MCF 10A (cell line): ENCODE measurements around the gene PNMA5. TPM values are rescaled to one million over a fixed set of nuclear protein-coding genes. Genes with fewer than 3 reads are reported as not detected.
"Not testable (repeated sequence)": the region's sequence is repeated elsewhere in the genome, so short reads cannot be mapped to it uniquely, and the experiment has no call there.

Experiments used
- BruUV-seq: library from RNA; stranded (reverse); fragments of 400-500 nt; replicated peaks from 2 replicates; lab custom pipeline; 2021; lab: Mats Ljungman, UMichigan
- CTCF ChIA-PET: fragments of 300-600 bp; sonication (Branson Sonifier 250); formaldehyde crosslinking; extraction: SDS; loops from one replicate; lab custom pipeline; 2021; ENCODE audit warnings: antibody characterized with exemption, inconsistent platforms; lab: Yijun Ruan, JAX
- POLR2A ChIA-PET: fragments of 300-600, 350-650 bp; sonication (Branson Sonifier 250); formaldehyde crosslinking; extraction: SDS; loops from one replicate; lab custom pipeline; 2020; ENCODE audit warnings: antibody characterized with exemption, inconsistent platforms; lab: Yijun Ruan, JAX
- DNase-seq: peaks from one replicate; pipeline ENCODE4 v3.0.0-alpha.2; 2018; ENCODE audit not compliant: unreplicated experiment
- H3K27ac Mint-ChIP-seq: one replicate; pipeline ENCODE4 v1.8.0; 2022; ENCODE audit warnings: mild to moderate bottlenecking, low read depth, mixed read lengths; ENCODE audit not compliant: unreplicated experiment
- H3K27me3 Mint-ChIP-seq: one replicate; pipeline ENCODE4 v1.8.0; 2022; ENCODE audit warnings: mixed read lengths; ENCODE audit not compliant: insufficient read depth, unreplicated experiment
- H3K36me3 Mint-ChIP-seq: one replicate; pipeline ENCODE4 v1.8.0; 2022; ENCODE audit warnings: mild to moderate bottlenecking, moderate library complexity, mixed read lengths; ENCODE audit not compliant: insufficient read depth, unreplicated experiment
- H3K4me1 Mint-ChIP-seq: one replicate; pipeline ENCODE4 v1.8.0; 2022; ENCODE audit warnings: mixed read lengths; ENCODE audit not compliant: insufficient read depth, unreplicated experiment
- H3K4me3 Mint-ChIP-seq: one replicate; pipeline ENCODE4 v1.8.0; 2022; ENCODE audit warnings: mild to moderate bottlenecking, moderate library complexity, mixed read lengths; ENCODE audit not compliant: unreplicated experiment
- H3K9me3 Mint-ChIP-seq: one replicate; pipeline ENCODE4 v1.8.0; 2022; ENCODE audit warnings: mixed read lengths; ENCODE audit not compliant: unreplicated experiment
- intact Hi-C: fragments of 100-400 bp; cut with micrococcal nuclease; formaldehyde crosslinking; loops from 2 replicates; pipeline ENCODE4 v1.14.1; 2022
- total RNA-seq: library from RNA; stranded (reverse); gene quantifications from 2 replicates; pipeline ENCODE4 v1.2.3, GENCODE V29; 2022
- TF ChIP-seq, protein P1 (sequence below): fragments of 200-600 bp; IDR thresholded peaks from one replicate; pipeline ENCODE4 v1.8.0; 2022; ENCODE audit warnings: antibody characterized with exemption, mild to moderate bottlenecking; ENCODE audit not compliant: unreplicated experiment

Gene PNMA5
- total RNA-seq, 1 experiment from 2014 or later, result not detected

DNA sequence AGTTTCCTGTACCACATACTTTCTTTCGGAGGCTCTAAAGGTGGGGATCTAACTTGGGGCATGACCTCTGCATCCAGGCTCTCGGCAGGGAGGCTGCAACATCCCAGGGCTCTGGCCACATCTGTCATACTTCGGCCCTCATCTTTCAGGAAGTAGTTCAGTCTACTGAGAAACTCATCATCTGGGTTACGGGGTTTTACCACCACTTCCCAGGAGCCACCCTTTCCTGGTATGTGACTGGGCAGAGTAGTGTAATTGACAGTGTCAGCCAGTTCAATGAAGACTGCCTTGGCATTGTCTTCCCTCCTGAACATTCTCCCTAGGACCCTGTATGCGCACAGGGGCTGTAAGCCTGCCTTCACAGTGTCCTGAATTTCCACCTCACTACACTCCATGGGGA lies 2.8 kb downstream of the PNMA5 start:
- DNase-seq, result no peak
- POLR2A ChIA-PET, result interaction anchor here (0.6 kb wide), 1 partner anchor 646 kb away, joined by 3 read pairs; no protein-coding TSS in a partner anchor
- Mint-ChIP-seq H3K4me1 (no peaks in the 10 kb centered on the region), H3K27ac (no peak overlapping the region), H3K36me3 (peaks cover 5% of the 10 kb centered on the region), H3K4me3 (no peak overlapping the region), H3K9me3 (no peaks in the 10 kb centered on the region), H3K27me3 (no peaks in the 10 kb centered on the region)
- CTCF ChIA-PET, result interaction anchor here (0.5 kb wide), 1 partner anchor 9 kb away, joined by 4 read pairs; no protein-coding TSS in a partner anchor
- no TSS peak for BruUV-seq
- intact Hi-C loops, result no loop called here
- TF ChIP-seq, protein P1, sequence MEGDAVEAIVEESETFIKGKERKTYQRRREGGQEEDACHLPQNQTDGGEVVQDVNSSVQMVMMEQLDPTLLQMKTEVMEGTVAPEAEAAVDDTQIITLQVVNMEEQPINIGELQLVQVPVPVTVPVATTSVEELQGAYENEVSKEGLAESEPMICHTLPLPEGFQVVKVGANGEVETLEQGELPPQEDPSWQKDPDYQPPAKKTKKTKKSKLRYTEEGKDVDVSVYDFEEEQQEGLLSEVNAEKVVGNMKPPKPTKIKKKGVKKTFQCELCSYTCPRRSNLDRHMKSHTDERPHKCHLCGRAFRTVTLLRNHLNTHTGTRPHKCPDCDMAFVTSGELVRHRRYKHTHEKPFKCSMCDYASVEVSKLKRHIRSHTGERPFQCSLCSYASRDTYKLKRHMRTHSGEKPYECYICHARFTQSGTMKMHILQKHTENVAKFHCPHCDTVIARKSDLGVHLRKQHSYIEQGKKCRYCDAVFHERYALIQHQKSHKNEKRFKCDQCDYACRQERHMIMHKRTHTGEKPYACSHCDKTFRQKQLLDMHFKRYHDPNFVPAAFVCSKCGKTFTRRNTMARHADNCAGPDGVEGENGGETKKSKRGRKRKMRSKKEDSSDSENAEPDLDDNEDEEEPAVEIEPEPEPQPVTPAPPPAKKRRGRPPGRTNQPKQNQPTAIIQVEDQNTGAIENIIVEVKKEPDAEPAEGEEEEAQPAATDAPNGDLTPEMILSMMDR, result no peak

DNA sequence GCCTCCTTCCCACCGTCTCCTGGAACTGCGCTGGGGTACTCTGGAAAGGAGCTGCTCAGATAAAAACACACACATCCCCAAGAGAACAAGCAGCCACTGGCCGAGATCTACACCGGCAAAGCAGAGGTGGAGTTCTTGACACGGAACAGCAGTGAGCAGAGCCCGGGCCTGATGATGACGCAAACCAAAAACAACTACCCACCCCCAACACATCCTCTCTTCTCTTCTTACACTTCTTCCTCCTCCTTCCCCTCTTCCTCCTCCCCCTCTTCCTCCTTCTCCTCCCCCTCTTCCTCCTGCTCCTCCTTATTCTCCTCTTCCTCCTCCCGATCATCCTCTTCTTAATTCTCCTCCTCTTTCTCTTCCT lies 4.6 kb downstream of the PNMA5 start:
- Mint-ChIP-seq H3K9me3 (no peaks in the 10 kb centered on the region), H3K27me3 (no peaks in the 10 kb centered on the region), H3K4me3 (no peak overlapping the region), H3K27ac (no peak overlapping the region), H3K4me1 (no peaks in the 10 kb centered on the region), H3K36me3 (peaks cover 1% of the 10 kb centered on the region)
- intact Hi-C loops, result no loop called here
- ChIA-PET POLR2A (no interaction called here), CTCF (no interaction called here)
- no TSS peak for BruUV-seq
- no peak for DNase-seq
- TF ChIP-seq, protein P1, result no peak

DNA sequence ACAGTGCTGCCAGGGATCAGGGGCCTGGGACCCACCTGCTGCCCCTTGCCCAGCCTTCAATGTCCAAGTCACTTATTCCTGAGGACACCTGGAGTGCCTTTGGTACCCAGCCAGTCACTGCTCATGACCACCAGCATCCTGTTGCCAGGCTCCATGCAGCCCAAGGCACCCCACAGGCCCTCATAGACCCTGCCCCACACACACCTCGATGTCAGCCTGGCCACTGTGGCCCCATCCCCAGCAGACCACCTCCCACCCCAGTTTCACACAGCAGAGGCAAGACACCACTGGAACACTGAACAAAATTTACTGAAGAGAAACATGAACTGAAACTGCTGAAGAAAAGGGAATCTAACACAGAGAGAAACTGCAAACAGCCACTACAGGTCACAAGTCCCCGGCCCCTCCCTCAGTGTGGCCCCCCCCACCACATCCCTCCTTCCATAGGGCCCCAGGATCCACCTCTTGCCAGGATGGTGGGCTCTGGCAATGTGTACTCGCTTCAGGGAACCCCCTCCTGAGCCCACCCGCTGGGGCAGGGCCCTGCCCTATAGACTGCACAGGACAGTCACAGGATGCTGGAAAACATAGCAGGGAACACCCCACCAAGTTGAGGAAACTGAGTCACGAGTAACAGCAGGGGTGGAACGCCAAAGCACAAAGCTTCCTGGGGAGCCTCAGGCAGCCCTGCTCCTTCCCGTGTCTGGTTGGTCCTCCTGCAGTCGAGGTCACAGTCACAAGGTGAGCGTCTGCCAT lies 5.2 kb downstream of the PNMA5 start:
- DNase-seq, result no peak
- ChIA-PET CTCF (no interaction called here), POLR2A (no interaction called here)
- no peak overlapping the region for H3K27ac Mint-ChIP-seq
- intact Hi-C loops, result no loop called here
- no peak overlapping the region for H3K4me3 Mint-ChIP-seq
- no TSS peak for BruUV-seq
- H3K4me1 Mint-ChIP-seq, result no peaks in the 10 kb centered on the region
- no peaks in the 10 kb centered on the region for H3K36me3 Mint-ChIP-seq
- TF ChIP-seq, protein P1, result no peak
- no peaks in the 10 kb centered on the region for H3K9me3 Mint-ChIP-seq
- H3K27me3 Mint-ChIP-seq, result no peaks in the 10 kb centered on the region

DNA sequence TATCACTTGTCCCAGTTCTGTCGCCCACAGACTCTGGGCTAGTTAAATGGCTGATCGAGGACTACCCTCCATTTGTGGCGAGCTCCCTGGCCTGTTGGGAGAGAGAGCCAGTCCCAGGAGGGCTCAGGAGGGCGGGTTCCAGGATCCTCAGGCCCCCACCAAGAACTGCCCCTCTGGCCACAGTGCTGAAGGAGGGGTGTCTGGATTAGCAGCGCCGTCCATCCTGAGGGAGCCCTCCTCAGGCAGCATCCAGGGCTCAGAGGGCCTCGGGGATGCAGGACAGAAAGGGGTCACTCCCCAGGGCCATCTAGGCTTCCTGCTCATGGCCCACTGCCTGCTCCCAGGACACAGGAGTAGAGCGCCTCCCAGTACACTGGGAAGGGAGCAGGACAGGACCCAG lies 6.1 kb downstream of the PNMA5 start:
- no TSS peak for BruUV-seq
- ChIA-PET CTCF (no interaction called here), POLR2A (no interaction called here)
- TF ChIP-seq, protein P1, result no peak
- H3K4me3 Mint-ChIP-seq, result no peak overlapping the region
- H3K9me3 Mint-ChIP-seq, result no peaks in the 10 kb centered on the region
- H3K36me3 Mint-ChIP-seq, result no peaks in the 10 kb centered on the region
- intact Hi-C loops, result no loop called here
- DNase-seq, result no peak
- H3K27me3 Mint-ChIP-seq, result no peaks in the 10 kb centered on the region
- no peaks in the 10 kb centered on the region for H3K4me1 Mint-ChIP-seq
- H3K27ac Mint-ChIP-seq, result no peak overlapping the region

DNA sequence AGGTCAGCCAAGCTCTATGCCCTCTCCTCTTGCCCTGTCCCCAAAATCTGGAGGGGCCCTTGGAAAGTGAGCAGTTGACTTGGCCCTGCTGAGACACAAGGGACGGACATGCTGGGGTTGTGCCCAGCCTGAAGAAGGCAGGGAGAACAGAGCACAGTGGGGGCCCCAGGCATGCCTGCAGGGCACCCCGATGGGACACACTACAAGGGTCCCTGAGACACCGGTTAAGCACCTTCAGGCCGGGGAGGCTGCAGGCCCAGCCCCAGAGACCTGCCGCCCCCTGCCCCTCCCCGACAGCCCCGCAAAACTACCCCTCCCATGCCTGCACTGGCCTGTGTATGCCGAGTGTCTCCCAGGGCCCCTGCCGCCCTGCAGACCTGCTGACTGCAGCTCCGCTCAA lies 6.8 kb downstream of the PNMA5 start:
- H3K9me3 Mint-ChIP-seq, intact Hi-C loops, H3K36me3 Mint-ChIP-seq, H3K4me3 Mint-ChIP-seq, H3K27me3 Mint-ChIP-seq, CTCF ChIA-PET, POLR2A ChIA-PET, DNase-seq, H3K4me1 Mint-ChIP-seq, BruUV-seq, H3K27ac Mint-ChIP-seq: not testable (repeated sequence)

DNA sequence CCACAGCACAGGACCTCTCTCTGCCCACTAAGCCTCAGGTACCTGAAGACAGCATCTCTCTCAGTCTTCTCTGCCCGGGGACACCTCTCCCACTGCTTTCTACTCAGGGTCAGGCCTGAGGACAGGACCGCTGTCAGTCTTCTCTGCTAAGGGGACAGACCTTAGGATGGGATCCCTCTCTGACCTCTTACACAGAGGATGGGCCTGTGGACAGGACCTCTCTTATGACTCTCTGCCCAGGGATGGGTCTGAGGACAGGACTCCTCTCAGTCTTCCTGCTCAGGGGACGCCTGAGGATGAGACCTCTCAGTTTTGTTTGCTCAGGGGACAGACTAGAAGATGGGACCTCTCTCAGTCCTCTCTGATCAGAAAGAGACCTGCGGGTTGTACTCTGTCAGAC lies 8.5 kb downstream of the PNMA5 start:
- H3K27ac Mint-ChIP-seq, H3K36me3 Mint-ChIP-seq: not testable (repeated sequence)

More for the DNA sequence above, 8.5 kb downstream of the PNMA5 start:
- H3K27me3 Mint-ChIP-seq, intact Hi-C loops, CTCF ChIA-PET, H3K4me3 Mint-ChIP-seq, BruUV-seq, POLR2A ChIA-PET, DNase-seq, H3K4me1 Mint-ChIP-seq, H3K9me3 Mint-ChIP-seq: not testable (repeated sequence)
